GM23248 (cell line): ENCODE results near the gene HOXC10.

Source experiments
- EZH2 ChIP-seq: fragments of 200-600 bp; sonication (generic); IDR thresholded peaks from 2 replicates; pipeline ENCODE4 v1.6.1; 2018; ENCODE audit warnings: antibody characterized with exemption, mild to moderate bottlenecking; ENCODE audit not compliant: insufficient read depth, poor library complexity, severe bottlenecking
- EZH2phosphoT487 ChIP-seq: fragments of 200-600 bp; sonication (generic); IDR thresholded peaks from 2 replicates; pipeline ENCODE4 v1.6.1; 2018; ENCODE audit warnings: antibody characterized with exemption, moderate library complexity, mild to moderate bottlenecking, low read depth; ENCODE audit not compliant: insufficient read depth

DNA sequence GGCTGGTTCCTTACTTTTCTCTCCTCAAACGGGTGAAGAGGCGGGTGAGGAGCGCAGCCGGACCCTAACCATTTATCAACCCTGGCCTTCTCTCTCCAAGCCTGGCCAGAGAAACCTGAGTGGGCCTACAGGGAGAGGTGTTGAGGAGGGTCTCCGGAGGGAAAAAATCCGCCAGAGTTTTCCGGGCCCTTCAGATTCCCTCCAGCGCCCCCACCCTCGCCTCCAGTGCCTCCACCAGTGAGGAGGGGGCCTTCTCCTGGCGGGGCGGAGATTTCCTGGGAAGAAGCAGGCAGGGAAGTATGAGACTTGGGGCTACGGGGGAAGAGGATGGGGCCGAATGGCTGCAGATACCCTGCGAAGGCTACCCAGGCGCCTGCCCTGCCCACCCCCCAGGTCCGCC is 46.5 kb downstream of the HOXC10 start:
- TF ChIP-seq EZH2 (no peak), EZH2phosphoT487 (no peak)
